HG03342 (cell line): ENCODE data around the gene SERINC5.

ENCODE experiments used
- ATAC-seq: cut with Tn5 transposase; IDR thresholded peaks from one replicate; pipeline ENCODE4 v1.9.1; 2021; ENCODE audit warnings: mild to moderate bottlenecking, moderate library complexity; ENCODE audit not compliant: unreplicated experiment

SERINC5 gene

DNA sequence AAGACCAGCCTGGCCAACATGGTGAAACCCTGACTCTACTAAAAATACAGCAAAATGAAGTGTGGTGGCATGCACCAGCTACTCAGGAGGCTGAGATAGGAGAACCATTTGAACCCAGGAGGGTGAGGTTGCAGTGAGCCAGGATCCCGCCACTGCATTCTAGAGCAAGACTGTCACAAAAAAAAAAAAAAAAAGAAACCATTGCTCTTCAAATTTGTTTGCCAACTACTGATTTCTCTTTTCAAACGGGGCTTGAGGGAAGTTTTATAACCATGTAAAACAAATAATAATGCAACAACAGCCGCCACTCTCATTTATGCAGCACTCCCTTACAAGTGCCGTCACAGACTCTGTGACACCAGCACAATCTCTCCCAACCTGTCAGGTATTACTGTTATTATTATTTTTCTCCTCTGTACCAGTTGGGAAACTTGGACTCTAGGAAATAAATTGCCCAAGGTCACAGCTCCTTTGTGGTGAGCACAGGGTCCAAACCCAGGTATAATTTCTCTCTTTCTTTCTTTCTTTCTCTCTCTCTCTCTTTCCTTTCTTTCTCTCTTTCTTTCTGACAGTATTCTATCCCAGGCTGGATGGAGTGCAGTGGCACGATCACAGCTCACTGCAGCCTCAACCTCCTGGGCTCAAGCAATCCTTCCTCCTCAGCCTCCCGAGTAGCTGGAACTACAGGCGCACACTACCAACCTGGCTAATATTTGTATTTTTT, 25.4 kb downstream of the SERINC5 start:
- no peak for ATAC-seq

DNA sequence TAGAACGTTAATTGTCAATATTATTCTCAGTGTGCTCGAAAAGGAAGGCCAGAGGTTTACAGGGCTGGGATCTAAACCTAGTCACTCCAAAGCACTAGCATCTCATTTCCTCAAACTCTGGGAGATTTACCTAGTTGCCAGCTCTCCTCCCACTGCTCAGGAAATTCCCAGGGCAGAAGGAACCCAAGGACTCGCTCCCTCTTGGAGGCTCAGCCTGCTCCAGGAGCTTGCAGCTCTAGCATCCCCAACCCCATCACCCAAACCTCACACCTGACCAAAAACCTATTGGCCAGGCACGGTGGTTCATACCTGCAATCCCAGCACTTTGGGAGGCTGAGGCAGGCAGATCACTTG, 26.0 kb downstream of the SERINC5 start:
- no peak for ATAC-seq

DNA sequence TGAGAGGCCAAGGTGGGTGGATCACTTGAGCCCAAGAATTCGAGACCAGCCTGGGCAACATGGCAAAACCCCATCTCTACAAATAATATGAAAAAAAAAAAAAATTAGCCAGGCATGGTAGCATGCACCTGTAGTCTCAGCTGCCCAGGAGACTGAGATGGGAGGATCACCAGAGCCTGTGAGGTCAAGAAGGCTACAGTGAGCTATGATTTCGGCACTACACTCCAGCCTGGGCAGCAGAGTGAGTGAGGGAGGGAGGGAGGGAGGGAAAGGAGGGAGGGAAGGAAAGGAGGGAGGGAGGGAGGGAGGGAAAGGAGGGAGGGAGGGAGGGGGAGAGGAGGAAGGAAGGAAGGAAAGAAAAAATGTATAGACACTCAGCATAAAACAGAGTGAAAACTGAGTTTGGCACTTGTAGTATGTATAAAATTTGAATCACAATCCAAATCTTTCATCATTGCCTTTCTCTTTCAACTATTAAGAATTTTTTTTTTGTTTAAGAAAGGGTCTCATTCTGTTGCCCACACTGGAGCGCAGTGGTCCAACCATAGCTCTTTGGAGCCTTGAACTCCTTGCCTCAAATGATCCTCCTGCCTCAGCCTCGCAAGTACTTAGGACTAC, 27.8 kb downstream of the SERINC5 start:
- no peak for ATAC-seq

DNA sequence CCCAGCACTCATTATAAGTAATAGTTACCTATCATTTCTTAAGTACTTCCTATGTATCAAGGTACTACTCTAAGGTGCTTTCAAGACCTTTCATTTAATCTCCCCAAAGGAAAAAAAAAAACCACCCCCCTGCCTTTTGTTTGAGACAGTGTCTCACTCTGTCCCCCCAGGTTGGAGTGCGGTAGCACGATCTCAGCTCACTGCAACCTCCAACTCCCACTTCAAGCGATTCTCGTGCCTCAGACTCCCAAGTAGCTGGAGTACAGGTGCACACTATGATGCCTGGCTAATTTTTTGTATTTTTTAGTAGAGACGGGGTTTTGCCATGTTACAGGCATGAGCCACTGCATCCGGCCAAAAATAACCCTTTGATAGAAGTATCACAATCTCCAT, 29.9 kb downstream of the SERINC5 start:
- ATAC-seq: no peak

DNA sequence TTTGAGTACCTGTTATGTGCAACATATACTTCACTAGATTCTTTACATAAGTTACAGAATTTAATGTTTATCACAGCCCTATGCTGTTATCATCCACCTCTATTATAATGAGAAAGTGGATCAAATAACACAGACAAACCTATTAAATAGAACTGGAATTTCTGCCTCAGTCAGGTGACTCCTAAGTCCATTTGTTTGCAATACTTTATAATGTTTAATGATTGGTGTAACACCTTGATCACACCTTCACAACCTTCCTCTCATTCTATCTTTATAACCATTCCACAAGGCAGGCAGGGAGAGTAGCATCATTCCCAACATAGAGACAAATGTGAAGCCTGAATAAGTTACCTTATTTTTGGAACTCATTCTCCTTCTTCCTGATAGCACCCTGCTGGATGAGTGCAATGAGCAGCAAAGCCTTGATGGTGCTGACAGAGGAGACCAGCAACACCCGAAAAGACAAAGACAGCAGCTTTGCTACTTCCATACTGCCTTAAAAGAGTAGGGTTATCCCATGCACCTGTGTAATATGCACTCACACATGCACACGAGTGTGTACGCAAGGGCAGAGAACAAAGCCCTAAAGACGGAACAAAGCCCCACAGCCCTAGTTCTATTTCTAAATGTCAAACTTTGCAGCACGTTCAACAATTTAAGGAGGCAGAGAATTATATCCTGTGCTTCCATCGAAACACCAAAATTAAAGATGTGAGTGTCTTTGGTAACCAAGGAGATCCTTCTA, 30.5 kb downstream of the SERINC5 start:
- no peak for ATAC-seq

DNA sequence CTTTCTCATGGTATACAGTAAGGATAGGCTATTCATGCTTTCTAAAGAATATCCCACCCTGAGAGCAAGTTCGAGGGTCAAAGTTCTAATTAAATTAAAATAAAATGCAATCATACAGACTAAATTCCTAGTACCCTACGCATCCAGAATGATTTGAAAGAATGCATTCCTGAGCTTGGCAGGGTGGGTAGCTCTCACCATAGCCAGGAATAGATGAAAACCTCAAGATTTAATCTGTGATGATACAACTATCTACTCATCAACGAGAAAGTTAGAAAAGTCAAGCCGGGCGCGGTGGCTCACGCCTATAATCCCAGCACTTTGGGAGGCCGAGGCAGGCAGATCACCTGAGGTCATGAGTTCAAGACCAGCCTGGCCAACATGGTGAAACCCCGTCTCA, 32.3 kb downstream of the SERINC5 start:
- no peak for ATAC-seq

DNA sequence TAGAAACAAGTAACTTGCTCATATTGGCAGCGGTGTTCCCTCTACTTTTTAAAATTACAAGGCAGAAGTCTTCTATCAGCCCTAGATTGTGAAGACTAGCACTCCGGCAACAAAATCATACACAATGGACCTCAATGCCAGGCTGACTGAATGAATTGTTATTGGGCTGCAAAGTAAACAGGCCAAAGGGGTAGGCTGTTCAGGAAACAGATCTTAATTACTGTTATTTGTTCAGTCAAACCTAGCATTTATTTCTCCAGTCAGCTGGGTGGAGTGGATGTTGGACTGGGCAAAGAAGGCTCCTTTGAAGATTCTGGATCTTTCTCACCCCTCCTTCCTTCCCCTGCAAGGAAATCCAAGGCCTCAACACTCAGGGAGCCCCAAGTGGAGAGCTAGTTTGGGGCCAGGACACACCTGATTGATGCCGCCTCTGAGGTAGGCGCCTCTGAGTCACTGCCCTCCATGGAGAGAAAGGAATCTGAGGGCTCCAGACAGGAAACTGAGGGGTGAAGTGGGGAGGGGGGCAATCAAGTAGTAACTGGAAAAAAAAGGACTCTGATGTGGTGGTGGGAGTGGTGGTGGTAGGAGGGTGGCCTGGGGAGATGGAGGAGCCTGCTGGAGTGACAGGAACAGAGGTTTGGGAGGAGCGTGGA, 35.5 kb downstream of the SERINC5 start:
- no peak for ATAC-seq

DNA sequence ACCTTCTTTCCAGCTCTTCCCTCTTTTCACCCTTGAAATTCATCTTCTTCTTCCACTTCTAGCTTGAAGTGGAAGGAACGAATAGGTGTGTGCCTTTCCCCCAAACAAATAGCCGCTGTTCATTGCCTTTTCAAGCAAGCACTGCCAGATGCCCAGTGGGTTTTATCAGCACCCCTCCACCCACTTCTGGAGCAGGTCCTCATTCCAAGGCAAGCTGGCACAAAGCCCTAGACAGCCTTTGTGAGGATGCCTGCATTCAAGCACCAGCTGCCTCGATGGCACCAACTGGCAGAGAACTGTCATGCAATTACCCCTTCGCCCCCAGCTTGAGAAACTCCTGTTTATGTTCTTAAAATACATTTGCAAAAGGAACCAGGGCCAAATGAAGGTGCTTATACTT, 36.5 kb downstream of the SERINC5 start:
- no peak for ATAC-seq

DNA sequence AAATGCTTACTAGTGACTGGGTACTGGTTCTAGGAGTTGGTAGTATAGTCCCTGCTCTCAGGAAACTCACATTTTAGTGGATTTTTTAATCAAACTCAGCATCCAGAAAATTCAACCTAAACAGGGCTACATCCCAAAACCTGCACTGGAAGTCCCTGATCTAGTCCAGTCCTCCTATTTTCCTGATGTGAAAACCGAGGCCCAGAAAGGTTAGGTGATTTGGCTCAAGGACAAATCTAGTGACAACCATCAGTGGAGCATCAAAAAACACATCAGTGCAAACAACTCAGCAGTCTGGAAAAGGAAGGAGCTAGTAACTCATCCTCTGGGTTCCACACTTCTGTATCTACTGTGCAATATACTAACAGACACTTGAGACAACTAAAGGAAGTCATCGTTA, 38.2 kb downstream of the SERINC5 start:
- ATAC-seq: no peak

DNA sequence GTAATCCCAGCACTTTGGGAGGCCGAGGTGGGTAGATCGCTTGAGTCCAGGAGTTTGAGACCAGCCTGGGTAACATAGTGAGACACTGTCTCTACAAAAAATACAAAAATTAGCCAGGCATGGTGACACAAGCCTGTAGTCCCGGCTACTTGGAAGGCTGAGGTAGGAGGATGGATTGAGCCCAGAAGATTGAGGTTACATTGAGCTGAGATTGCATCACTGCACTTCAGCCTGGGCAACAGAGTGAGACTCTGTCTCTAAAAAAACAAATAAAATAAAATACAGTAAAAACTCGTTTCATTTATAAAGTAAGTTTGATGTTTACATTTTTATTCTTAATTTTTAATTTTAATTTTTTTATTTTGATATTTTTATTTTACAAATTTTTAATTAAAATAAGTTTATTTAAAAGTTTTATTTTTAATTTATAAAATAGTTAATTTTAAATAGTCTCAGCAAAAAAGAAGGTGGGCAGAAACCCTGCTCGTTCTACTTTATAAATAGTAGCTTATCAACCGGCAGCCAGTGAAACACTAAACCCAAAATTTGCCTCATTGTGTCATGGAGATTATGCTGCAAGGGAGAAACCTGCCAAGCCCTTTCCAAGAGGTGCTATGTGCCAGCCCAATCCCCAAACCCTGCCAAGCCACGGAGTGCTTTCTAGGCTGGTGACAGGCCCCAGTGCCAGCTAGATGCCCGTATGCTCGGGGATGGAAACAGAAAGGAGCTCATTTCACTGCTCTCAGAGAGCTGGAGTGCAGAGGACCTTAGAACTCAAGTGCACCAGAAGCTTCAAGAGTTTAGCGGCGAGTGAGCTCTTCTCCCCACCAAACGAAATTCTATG, 38.9 kb downstream of the SERINC5 start:
- no peak for ATAC-seq

DNA sequence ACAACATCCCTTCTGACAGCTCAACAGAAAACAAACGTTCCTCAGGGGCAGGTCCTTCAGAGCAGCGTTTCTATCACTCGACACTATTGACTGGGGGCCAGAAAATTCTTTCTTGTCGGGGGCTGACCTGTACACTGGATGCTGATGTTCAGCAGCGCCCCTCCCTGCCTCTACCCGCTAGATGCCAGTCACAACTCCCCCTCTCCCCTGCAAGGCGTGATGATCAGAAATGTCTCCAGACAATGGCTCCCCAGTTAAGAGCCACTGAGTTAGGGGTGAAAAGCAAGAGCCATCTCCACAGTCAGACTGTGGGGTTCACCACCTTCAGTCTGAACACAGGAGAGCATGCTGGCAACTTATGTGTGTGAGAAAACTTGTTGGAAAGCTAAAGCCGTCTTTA, 39.8 kb downstream of the SERINC5 start:
- ATAC-seq: no peak

DNA sequence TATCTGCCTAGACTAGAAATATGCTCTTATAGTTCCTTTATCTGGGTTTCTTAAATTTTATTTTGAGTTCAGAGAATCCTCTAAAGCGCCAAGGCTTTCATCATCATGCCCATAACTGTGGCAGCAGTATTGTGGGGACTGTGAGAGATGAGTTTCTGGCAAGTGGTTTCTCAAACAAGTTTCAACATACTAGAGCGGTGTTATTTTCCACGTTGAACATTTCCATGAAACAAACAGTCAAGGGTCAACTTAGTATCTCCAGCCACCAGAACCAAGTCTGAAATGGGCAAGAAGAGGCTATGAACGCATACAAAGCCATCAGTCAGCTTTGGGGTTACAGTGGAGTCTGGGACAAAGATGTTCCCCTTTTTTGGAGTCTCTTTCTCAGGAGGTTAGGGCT, 40.3 kb downstream of the SERINC5 start:
- ATAC-seq: no peak

DNA sequence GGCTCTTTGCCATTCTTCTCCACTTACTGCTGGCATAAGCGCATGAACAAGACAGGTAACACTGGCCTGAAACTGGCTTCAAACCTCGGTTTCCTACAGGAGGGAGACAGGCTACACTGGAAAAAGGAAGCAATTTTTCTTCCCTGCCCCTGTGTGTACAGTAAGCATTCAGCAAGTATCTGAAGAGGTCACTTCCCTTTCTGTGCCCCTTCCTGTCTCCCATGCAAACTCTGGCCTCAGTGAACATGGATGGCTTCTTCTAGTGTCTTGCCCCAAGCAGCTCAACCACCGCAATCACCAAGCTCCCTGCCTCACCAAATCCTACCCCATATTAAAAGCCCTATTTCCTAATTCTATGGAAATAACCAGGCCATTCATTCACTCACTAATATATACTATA, 42.4 kb downstream of the SERINC5 start:
- ATAC-seq: no peak

DNA sequence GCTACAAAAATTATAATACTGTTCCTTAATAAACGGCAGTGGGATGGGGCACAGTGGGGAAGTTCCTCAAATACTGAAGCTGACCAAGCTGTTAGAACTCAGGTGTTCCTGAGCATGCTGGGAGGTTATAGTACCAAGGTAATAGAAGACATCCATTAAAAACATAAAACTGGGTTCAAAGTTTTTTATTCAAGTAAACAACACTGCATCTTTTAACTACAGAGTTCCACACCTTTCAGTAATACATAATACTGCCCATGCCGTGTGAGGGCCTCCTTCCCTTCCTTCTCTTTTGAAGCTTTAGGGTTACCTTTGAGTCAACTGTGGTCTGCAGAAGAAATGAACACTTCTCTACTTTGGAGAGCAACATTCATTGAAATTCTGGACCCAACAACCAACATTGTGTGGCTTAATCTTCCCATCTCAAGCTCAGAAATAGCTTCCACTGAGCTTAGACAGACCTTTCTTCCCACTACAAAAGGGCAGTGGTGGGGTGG, 43.6 kb downstream of the SERINC5 start:
- no peak for ATAC-seq

DNA sequence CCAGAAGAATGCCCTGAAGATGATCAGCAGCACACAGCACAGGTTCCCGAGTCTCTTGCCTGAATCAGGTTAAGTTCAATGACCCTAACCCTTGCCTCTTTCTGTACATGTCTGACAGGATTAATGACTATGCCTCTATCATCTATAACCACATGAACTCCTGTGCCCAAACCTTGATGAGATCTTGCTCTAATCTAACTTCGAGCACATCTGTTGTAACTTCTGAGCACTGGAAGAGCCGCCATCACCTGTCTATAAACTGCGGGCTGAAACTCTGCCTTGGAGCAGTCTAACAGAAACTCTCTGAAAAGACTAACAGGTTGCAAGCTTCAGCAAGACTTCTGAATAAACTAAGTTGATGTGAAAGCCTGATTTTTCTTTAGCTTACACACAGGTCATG, 44.5 kb downstream of the SERINC5 start:
- ATAC-seq: no peak

DNA sequence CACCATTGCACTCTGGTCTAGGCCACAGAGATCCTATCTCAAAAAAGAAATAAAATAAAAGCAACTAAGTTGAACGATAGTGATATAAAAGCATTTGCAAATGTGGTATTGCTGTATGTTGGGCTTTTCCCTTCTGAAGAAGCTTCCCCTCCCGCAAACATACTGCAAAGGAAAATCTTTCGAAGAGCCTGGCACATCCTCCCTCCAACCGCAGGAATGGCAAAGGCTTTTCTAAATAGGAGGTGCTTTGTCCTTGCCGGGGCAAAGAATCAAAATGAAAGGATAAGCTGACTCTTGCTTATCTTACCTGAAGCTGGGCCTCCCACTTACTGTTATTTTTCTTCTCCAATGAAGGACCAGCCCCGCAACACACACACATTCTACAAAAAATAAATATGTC, 45.8 kb downstream of the SERINC5 start:
- no peak for ATAC-seq

DNA sequence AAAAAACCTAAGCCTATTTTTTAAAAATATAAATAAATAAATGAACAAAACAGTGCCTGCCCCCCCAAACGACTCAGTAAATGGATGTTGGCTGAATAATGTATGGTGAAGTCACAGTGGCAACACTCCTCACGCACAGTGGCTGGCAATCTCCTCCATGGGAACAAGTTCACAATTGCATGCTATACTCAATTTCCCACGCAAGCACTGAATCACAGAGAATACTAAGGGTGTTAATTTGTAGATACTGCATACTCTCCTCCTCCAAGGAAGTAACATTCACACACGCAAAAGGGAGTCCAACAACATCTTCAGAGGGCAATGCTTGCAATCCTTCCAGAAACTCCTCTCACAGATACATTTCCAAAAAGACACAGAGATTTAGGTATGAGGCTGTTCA, 47.5 kb downstream of the SERINC5 start:
- no peak for ATAC-seq

DNA sequence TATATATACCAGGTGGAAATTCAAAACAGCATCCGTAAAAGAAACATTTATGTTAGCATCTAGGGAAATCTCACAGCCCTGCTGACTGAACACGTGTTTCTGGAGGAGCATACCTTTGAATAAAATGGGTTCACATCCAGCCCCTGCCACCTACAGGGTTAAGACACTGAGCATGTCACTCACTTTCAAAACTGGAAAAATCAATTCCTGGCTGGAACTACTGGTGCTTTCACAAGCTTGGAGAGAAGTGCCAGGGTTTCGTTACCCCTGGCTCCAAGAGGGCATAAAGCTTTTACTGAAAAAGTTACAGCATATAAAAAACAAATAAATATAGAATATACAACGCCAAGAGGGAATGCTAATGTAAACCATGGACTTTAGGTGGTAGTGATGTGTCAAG, 48.0 kb downstream of the SERINC5 start:
- no peak for ATAC-seq

DNA sequence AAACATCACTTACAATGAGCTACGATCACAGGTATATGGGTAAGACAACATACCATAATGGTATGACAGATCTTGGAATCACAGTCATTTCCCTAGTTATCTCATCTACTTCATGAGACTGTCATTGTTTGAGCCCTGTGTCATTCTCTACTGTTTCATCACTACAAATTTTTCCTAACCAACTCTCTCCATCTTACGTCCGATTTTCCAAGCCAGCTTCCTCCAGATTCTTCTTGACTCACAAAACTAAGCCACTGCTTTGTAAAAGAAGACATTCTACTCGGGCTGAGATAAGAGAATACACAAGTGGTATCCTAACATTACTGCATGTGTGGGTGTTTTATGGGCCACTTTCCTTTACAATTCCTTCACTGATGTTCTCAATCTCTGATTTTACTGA, 49.6 kb downstream of the SERINC5 start:
- no peak for ATAC-seq

DNA sequence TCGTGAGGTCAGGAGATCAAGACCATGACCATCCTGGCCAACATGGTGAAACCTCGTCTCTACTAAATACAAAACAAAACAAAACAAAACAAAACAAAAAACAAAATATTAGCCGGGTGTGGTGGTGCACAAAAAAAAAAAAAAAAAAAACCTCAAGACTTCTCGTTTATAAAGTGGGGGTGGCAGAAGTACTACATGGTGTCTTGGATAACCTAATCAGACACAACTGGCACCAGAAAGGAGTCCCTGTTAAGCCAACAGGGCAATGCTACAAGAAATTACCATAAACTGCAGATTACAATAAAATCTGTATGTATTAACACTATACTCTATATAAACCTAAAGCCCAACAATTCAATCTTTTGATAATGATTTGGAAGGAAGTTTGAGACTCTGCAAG, 50.0 kb downstream of the SERINC5 start:
- ATAC-seq: no peak
